Adipose tissue (tissue), 3 donors: Measurements from ENCODE around the gene NR0B1. TPM values are rescaled to one million over a fixed set of nuclear protein-coding genes. Genes with fewer than 3 reads are reported as not detected.

Source experiments
- H3K27ac ChIP-seq: one replicate; pipeline ENCODE4 v1.5.1; 2013; ENCODE audit warnings: low read depth, low read length
- WGBS, 3 donors: extraction: QIAGEN DNeasy Blood & Tissue Kit; methylation state at CpG; one replicate each; pipeline ENCODE4 v1.1.7; 2013; 5-methylcytosine and 5-hydroxymethylcytosine counted together
- polyA plus RNA-seq, 3 donors: library from polyadenylated mRNA; stranded (reverse); fragments of 200-250 nt; gene quantifications; one replicate each; pipeline ENCODE4 v1.2.3, GENCODE V29; 2013
- donor health status: healthy with polysubstance abuse.
- donor health status: Bipolar disorder and iron deficiency.
- donor health status: healthy.

NR0B1 gene
- 1 to 10 TPM in 1 of 3 donors, under 1 TPM in 1, not detected in 1; 0.13 to 1.4 TPM for polyA plus RNA-seq

DNA sequence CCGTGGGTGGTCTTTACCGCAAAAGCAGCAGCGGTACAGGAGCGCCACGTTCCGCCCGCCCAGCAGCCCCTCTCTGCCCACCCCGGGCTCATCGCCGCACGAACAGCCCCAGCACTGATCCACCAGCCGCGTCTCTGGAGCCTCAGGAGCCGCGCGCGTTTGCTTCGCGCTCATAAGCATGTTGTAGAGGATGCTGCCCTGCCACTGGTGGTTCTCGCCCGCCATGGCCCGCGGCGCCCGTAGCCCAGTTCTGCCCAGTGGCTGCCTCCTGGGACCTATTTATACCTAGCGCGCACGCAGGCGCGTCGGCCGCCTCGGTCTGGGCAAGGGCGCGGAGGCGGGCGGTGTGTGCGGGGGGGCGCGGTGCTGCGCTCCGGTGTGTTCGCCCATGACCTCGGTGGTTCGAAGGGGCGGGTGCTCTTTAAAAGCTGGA is at the start of gene NR0B1:
NR0B1 (minus strand) TSS at position 252 of the 433 bp plus-strand sequence; CDS start at position 225, 27 bp downstream.
- WGBS, 3 donors = 2 to 30% (median 3%) methylated on average over 39 to 46 of the region's 46 CpGs
- H3K27ac ChIP-seq = no peak within 1 kb of the TSS

GRCh38 chrX:30349946-30350345 is 40.8 kb upstream of the NR0B1 start:
- no peak overlapping the region for H3K27ac ChIP-seq

- no peak overlapping the region for H3K27ac ChIP-seq
- WGBS, 3 donors = 51 to 69% (median 53%) methylated on average over 4 of the region's 4 CpGs
Observed at GRCh38 chrX:30343206-30343605, 34.0 kb upstream of the NR0B1 start.

GRCh38 chrX:30340753-30341152 is 31.6 kb upstream of the NR0B1 start:
- 87 to 93% (median 91%) methylated on average over 7 of the region's 7 CpGs for WGBS, 3 donors
- H3K27ac ChIP-seq = no peak overlapping the region

GRCh38 chrX:30327762-30328161 is 18.6 kb upstream of the NR0B1 start:
- no peak overlapping the region for H3K27ac ChIP-seq
- WGBS, 3 donors = 82 to 88% (median 82%) methylated on average over 4 of the region's 4 CpGs

DNA sequence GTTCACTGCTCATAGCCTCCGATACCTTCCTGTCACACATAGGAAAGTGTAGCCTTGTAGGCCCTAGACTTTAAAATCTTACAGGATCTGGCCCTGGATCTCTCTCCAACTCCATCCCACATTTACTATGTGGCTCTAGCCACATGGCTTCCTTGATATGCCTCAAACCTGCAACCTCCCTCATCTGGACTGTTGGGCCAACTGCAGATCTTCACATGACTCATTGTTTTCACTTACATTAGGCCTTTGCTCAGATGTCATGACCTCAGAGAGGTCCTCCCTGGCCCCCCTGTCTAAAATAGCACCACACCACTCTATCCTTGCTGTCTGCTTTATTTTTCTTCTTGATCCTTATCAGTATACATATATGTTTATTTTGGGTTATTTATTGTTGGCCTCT is 8.1 kb upstream of the NR0B1 start:
- H3K27ac ChIP-seq = no peak overlapping the region

DNA sequence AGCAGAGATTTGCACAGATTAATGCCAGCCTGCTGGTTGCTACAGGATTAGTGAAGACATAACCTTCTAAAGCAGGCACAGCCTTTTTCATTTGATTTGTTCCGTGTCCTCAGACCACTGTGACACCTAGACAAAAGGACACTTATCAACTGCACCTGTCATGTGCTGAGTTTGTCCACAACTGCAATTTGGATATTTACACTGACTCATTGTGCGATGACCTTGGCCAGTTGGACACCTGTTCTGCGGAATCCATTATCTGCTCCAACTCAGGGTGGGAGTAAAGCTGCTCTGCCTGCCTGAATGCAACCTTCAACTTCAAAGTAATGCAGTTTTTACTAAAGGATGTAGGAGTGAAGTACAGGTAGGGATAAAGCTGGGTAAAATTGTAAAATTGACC is 4.1 kb upstream of the NR0B1 start:
- 30 to 88% (median 75%) methylated on average over 3 of the region's 3 CpGs for WGBS, 3 donors
- H3K27ac ChIP-seq = no peak overlapping the region

More for the DNA sequence above, 8.1 kb upstream of the NR0B1 start:
- 93 to 100% (median 100%) methylated on average over 1 of the region's 1 CpG for WGBS, 3 donors

DNA sequence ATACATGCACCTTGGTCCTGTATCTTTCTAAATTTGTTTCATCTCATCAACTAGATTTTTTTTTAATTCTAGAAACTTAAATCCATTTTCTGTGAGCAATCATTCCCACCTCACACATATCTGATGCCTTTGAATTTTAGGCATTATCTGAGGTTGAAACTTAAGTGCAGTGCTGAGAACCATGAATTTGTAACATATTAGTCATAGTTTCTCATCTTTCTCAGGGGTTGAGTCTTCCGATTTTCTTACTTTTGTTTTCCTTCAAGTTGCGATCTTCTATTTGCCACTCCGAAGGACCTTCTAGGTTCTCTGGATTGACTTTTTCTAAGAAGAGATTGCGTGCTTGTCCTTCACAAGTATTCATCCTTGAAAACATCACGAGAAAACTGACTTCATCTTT is 3.7 kb upstream of the NR0B1 start:
- whole genome bisulfite sequencing, 3 donors = 78 to 86% (median 80%) methylated on average over 5 of the region's 5 CpGs

DNA sequence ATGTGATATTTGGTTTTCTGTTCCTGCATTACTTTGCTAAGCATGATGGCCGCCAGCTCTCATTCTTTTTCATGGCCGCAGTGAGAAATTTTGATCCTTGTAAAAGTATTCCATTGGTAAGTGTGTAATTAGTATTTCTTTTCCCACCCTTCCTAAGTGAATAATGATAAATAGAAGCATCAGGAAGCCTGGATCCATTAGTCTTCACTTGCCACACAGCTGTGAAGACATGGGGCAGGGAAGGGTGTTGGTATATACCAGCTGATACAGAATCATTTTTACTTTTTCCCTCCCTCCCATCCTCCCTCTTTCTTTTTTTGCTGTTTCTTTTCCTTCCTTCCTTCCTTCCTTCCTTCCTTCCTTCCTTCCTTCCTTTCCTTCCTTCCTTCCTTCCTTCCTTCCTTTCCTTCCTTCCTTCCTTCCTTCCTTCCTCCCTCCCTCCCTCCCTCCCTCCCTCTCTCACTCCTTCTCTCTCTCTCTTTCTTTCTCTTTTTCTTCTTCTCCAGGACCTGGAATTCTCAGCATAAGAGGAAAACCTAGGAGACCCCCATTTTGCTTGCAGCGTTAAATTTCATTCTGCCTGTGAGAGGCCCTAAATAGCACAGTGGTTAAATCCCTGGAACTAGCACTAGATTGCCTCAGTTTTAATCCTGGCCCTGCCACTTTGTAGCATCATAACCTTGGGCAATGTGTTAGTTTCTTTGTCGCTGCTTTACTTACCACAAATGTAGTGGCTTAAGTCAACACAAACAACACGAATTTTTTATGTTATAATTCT is 1.4 kb upstream of the NR0B1 start:
- H3K27ac ChIP-seq = no peak overlapping the region
- WGBS, 3 donors = 71 to 80% (median 72%) methylated on average over 5 of the region's 5 CpGs

More for the DNA sequence above, 3.7 kb upstream of the NR0B1 start:
- H3K27ac ChIP-seq = no peak overlapping the region

DNA sequence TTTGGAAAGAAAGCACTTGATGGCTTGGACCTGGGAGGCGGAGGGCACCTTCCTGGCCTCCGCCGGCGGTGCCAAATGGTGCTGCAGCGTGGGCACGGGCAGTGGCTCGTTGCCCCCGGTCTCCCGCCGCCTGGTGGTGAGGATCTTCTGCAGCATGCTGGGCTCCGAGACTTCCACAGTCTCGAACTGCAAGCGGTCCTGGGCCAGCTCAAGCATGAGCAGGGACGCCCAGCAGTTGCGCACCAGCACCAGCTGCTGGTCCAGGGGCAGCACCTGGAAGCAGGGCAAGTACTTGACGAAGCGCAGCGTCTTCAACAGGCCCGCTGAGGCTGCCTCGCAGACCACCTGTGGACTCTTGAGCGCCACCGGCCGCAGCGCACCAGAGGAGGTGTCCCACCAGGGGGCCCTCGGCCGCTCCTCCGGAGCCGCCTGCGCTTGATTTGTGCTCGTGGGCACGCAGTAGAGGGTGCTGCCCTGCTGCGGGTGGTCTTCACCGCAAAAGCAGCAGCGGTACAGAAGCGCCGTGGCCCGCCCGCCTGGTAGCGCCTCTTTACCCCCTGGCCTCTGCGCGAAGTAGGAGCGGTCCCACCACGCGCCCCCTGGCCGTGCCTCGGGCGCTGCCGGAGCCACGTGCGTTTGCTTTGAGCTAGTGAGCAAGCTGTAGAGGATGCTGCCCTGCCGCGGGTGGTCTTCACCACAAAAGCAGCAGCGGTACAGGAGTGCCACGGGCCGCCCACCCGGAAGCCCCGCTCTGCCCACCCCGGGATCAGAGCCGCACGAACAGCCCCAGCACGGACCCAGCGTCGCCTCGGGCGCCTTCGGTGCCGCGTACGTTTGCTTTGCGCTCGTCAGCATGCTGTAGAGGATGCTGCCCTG is 689 bp downstream of the NR0B1 start:
- H3K27ac ChIP-seq = no peak overlapping the region
- WGBS, 3 donors = 2 to 31% (median 4%) methylated on average over 43 to 71 of the region's 71 CpGs

DNA sequence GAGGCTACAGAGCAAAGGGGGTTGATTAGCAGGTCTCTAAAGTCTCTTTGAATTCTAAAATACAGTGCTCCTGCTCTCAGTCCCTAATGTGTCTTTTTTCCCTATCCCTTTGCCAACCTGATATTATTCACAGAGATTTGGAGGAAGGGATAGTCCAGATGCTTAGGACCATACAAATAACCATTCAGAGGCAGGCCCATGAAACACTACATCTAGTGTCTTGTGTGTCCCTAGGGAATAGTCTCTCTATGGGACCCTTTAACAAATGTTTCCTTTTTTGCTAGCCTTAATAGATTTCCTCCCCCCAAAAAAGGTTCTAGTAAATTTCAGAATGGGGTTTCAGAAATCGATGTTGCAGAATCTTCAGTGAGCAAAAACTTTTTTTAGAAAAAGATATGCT is 1.7 kb downstream of the NR0B1 start:
- 68 to 88% (median 72%) methylated on average over 1 of the region's 1 CpG for WGBS, 3 donors
- no peak overlapping the region for H3K27ac ChIP-seq

GRCh38 chrX:30304866-30305265 is 4.3 kb downstream of the NR0B1 start:
- H3K27ac ChIP-seq = no peak overlapping the region
- 58 to 74% (median 73%) methylated on average over 6 of the region's 6 CpGs for WGBS, 3 donors

DNA sequence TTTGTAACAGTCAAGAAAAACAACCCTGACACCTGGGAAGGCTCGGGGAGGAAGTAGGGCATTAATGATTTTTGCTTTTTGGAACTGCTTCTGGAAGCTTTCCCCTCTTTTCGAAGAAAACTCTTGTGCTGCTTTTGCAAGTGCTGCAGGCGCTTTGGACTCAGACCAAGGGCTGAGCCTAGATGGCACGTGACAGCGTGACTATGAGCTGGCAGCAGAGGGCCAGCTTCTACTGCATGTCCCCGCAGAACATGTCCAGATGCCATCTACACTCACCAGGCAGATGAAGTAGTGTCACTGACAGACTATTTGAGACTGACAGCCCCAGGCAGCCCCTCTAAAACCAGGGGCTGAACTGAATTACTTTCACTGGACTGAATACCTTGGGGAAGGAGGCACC is 6.2 kb downstream of the NR0B1 start:
- WGBS, 3 donors = 37 to 65% (median 47%) methylated on average over 5 to 6 of the region's 6 CpGs
- no peak overlapping the region for H3K27ac ChIP-seq

GRCh38 chrX:30301963-30302362 is 7.2 kb downstream of the NR0B1 start:
- WGBS, 3 donors = 16 to 35% (median 35%) methylated on average over 5 of the region's 5 CpGs
- H3K27ac ChIP-seq = no peak overlapping the region

GRCh38 chrX:30301208-30301607 is 8.0 kb downstream of the NR0B1 start:
- H3K27ac ChIP-seq = no peak overlapping the region

GRCh38 chrX:30296408-30297254 is 12.6 kb downstream of the NR0B1 start:
- 54 to 78% (median 55%) methylated on average over 5 of the region's 5 CpGs for WGBS, 3 donors
- H3K27ac ChIP-seq = no peak overlapping the region

GRCh38 chrX:30283456-30284200 is 25.6 kb downstream of the NR0B1 start:
- WGBS, 3 donors = 54 to 76% (median 74%) methylated on average over 3 of the region's 3 CpGs
- H3K27ac ChIP-seq = no peak overlapping the region

DNA sequence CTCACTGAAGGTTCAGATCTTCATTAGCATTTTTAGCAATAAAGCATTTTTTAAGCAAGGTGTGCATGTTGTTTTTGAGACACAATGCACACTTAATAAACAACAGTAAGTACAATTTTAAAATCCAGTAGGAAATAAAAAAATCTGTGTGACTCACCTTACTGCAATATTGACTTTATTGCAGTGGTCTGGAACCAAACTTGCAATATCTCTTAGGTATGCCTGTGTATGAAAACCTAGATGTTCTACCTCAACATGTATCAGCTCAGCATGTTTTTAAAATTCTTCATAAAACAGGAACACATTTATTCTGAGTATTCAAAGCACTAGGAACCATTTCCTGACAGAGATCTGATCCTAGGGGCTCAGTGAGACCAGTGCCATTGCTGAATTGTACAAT is 26.7 kb downstream of the NR0B1 start:
- H3K27ac ChIP-seq = no peak overlapping the region
